Measurements from ENCODE around the gene POLD2.

Gene POLD2

GRCh38 chr7:44148961-44149536 lies 25.7 kb upstream of the POLD2 start:
- no peaks in the 10 kb centered on the region for H3F3A ChIP-seq (ENCODE audit: insufficient read depth)
- H2AFZ ChIP-seq (ENCODE audit: low read depth, low read length, severe bottlenecking) = no peak overlapping the region
- H3K79me2 ChIP-seq (ENCODE audit: insufficient read depth, low read length) = no peaks in the 10 kb centered on the region
- H3K9me2 ChIP-seq (replicated peaks; ENCODE audit: insufficient read depth, low read length) = no peaks in the 10 kb centered on the region
- H3K4me2 ChIP-seq (ENCODE audit: low read depth, low read length, poor library complexity, severe bottlenecking) = no peak overlapping the region
- no peaks in the 10 kb centered on the region for H3K9me3 ChIP-seq (ENCODE audit: insufficient read depth, low read length)
- no peak overlapping the region for H3K27ac ChIP-seq (ENCODE audit: low read depth, low read length)
- TF ChIP-seq EZH2phosphoT487 (conservative IDR thresholded peaks at IDR 0.05; ENCODE audit: low read length) (no peak), CTCF (IDR thresholded peaks at IDR 0.05; ENCODE audit: insufficient read depth, low read length, poor library complexity, severe bottlenecking) (no peak)
- no peaks in the 10 kb centered on the region for H4K20me1 ChIP-seq (ENCODE audit: low read depth, low read length)
- no peaks in the 10 kb centered on the region for H3K27me3 ChIP-seq (ENCODE audit: low read length)
- no peak overlapping the region for H3K9ac ChIP-seq (ENCODE audit: low read length)
- H3K36me3 ChIP-seq (ENCODE audit: low read length) = no peaks in the 10 kb centered on the region
- H3K4me3 ChIP-seq (ENCODE audit: insufficient read depth, low read length, poor library complexity, severe bottlenecking) = no peak overlapping the region

DNA sequence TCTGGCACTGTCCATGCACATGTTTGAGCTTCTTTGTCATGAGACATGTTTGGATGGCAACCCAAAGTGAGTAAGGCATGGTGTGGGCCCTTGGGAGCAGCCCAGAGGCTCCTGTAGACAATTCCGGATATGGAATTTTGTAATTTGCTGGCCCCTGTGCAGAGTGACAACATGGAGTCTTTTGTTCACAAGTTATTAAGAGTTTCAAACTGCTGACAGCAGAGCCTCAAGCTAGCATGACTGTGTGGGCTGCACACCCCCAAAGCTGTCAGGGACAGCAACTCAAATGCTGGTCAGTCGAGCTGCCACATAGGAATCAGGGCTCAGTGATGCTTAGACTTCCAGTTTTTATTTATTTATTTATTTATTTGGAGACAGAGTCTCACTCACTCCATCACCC lies 24.8 kb upstream of the POLD2 start:
- Histone ChIP-seq H3K9me3 (ENCODE audit: insufficient read depth, low read length) (no peaks in the 10 kb centered on the region), H2AFZ (ENCODE audit: low read depth, low read length, severe bottlenecking) (no peak overlapping the region), H3F3A (ENCODE audit: insufficient read depth) (no peaks in the 10 kb centered on the region), H3K4me3 (ENCODE audit: insufficient read depth, low read length, poor library complexity, severe bottlenecking) (no peak overlapping the region), H3K4me2 (ENCODE audit: low read depth, low read length, poor library complexity, severe bottlenecking) (no peak overlapping the region), H3K9me2 (replicated peaks; ENCODE audit: insufficient read depth, low read length) (no peaks in the 10 kb centered on the region), H3K79me2 (ENCODE audit: insufficient read depth, low read length) (no peaks in the 10 kb centered on the region), H3K36me3 (ENCODE audit: low read length) (no peaks in the 10 kb centered on the region), H3K27ac (ENCODE audit: low read depth, low read length) (no peak overlapping the region), H3K27me3 (ENCODE audit: low read length) (no peaks in the 10 kb centered on the region), H3K9ac (ENCODE audit: low read length) (no peak overlapping the region), H4K20me1 (ENCODE audit: low read depth, low read length) (no peaks in the 10 kb centered on the region)
- no peak for TF ChIP-seq EZH2phosphoT487 (conservative IDR thresholded peaks at IDR 0.05; ENCODE audit: low read length)
- TF ChIP-seq CTCF (IDR thresholded peaks at IDR 0.05; ENCODE audit: insufficient read depth, low read length, poor library complexity, severe bottlenecking) = no peak

DNA sequence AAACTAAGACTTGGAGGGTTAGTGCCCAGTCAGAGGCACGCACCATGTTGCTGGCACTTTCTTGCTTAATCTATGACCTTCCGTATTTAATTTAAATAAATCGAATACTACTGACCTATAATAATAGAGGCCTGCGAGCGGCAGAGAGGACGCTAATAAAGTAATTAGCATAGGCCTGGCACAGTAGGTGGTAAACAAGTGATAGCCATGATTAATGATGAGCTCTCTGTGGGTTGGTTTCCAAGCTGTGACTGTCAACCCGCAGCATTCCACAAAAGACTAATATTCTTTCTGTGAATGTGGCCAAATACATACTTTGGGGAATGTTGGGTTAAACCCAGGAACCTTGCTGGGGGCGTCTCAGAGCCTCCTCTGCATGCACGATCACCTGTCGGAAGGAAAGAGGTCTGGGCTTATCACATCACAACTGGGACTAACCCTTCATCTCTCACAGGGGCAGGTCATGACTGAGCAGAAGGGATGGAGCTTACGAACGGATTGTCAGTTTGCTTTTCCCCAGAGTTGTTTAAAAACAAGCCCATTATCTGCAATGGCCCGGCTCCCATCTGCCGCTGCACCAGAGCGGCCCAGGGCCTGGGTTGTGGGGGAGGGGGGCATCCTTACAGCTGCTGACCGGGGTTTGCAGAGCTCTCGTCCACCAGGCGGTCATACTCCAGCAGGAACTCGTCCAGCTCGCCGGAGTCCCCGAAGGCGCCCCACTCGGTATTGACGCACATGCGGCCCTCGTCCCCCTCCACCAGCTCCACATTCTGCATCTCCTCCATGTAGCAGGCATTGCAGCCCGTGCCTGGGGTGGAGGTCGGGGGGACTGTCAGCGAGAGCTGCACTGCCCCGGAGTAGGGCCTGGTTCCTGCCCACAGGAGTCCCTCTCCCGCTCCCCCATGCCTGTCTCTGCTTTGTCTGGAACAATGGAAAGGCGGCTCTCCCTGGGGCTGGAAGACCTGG lies 24.0 kb upstream of the POLD2 start:
- Histone ChIP-seq H2AFZ (ENCODE audit: low read depth, low read length, severe bottlenecking) (no peak overlapping the region), H3K9ac (ENCODE audit: low read length) (no peak overlapping the region), H3F3A (ENCODE audit: insufficient read depth) (no peaks in the 10 kb centered on the region), H3K4me3 (ENCODE audit: insufficient read depth, low read length, poor library complexity, severe bottlenecking) (no peak overlapping the region), H3K4me2 (ENCODE audit: low read depth, low read length, poor library complexity, severe bottlenecking) (no peak overlapping the region), H3K79me2 (ENCODE audit: insufficient read depth, low read length) (no peaks in the 10 kb centered on the region), H3K27me3 (ENCODE audit: low read length) (no peaks in the 10 kb centered on the region), H3K36me3 (ENCODE audit: low read length) (no peaks in the 10 kb centered on the region), H3K9me3 (ENCODE audit: insufficient read depth, low read length) (no peaks in the 10 kb centered on the region), H4K20me1 (ENCODE audit: low read depth, low read length) (no peaks in the 10 kb centered on the region), H3K9me2 (replicated peaks; ENCODE audit: insufficient read depth, low read length) (no peaks in the 10 kb centered on the region), H3K27ac (ENCODE audit: low read depth, low read length) (no peak overlapping the region)
- TF ChIP-seq EZH2phosphoT487 (conservative IDR thresholded peaks at IDR 0.05; ENCODE audit: low read length) = no peak
- TF ChIP-seq CTCF (IDR thresholded peaks at IDR 0.05; ENCODE audit: insufficient read depth, low read length, poor library complexity, severe bottlenecking) = no peak

Data from SU-DHL-6 (cell line).